G401.6 (cell line): ENCODE results near the gene GMDS.

Experiments used
- FAIRE-seq: peaks from 2 replicates; lab custom pipeline; 2012; peaks lifted over from hg19 to GRCh38; lab: Jason Lieb, UNC

GMDS gene

GRCh38 chr6:2035046-2035445, 210.4 kb downstream of the GMDS start:
- no peak for FAIRE-seq

- FAIRE-seq, result no peak
These were observed 211.1 kb downstream of the GMDS start for GRCh38 chr6:2034256-2034655.

GRCh38 chr6:2033544-2033943, 211.9 kb downstream of the GMDS start:
- FAIRE-seq, result no peak

DNA sequence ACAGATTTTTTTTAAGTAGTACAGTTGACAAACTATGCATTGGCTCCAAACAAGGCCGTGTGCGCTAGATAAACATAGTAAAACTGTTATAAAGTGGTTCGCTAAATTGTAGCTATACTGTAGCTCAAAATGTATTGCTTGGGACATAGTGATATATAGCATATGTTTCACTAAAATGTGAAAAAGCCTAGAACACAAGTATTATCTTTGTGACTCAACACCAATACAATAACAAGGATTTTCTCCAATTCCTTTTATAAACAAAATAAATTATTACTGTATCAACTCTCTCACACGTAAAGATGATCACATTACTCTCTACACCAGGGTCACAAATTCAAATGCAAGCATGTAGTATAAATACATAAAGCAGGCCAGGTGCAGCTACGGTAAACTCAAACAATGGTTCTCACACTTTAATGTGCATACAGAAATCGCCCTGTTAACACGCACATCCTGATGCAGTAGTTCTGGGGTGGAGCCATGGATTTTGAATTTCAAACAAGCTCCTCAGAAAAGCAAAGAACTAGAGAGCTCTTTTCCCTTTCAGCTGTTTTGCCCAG, 214.6 kb downstream of the GMDS start:
- no peak for FAIRE-seq

DNA sequence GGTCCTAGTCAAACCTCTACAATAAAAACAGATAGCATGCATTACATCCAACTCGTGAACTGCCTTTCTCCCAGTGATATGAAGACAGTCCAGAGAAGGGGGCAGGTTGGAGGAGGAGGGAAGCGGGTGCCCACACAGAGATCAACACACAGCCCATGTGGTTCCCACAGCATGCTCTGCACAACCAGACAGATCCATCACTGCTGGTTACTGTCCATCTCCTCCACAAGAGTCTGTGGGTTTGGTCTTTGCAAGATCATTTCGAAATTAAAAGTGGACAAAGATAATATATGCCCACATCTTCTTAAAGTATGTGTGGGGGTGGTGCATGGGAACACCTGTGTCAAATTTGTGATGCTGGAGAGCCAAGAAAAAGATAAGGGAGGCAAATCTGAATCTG, 215.5 kb downstream of the GMDS start:
- FAIRE-seq, result no peak

GRCh38 chr6:2029130-2029794, 216.1 kb downstream of the GMDS start:
- FAIRE-seq, result no peak

- FAIRE-seq, result no peak
These were observed 216.9 kb downstream of the GMDS start for GRCh38 chr6:2028457-2029038.

- no peak for FAIRE-seq
These were observed 219.3 kb downstream of the GMDS start for GRCh38 chr6:2026133-2026532.

DNA sequence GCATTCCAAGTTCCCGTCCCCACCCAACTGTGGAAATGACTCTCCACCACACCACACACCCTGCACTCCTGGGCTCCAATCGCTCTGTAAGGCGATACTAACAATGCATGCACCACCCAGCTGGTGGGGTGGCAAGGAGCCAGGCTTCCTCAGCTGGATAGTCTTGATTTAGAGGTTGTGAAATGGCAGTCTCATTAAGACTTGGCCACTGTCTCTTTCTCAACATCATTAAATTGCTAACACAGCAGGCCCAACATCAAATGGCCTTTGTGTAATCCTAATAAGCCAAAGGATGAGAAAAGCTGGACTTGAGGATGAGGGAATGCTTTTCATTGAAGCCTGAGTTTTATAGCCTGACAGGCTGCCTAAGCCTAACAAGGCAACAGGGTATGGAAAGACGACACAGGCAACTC, 223.7 kb downstream of the GMDS start:
- FAIRE-seq, result no peak

- FAIRE-seq, result no peak
These were observed 224.5 kb downstream of the GMDS start for GRCh38 chr6:2020909-2021308.

- FAIRE-seq, result no peak
These were observed 226.4 kb downstream of the GMDS start for GRCh38 chr6:2019051-2019450.

- FAIRE-seq, result no peak
These were observed 229.4 kb downstream of the GMDS start for GRCh38 chr6:2016040-2016439.

DNA sequence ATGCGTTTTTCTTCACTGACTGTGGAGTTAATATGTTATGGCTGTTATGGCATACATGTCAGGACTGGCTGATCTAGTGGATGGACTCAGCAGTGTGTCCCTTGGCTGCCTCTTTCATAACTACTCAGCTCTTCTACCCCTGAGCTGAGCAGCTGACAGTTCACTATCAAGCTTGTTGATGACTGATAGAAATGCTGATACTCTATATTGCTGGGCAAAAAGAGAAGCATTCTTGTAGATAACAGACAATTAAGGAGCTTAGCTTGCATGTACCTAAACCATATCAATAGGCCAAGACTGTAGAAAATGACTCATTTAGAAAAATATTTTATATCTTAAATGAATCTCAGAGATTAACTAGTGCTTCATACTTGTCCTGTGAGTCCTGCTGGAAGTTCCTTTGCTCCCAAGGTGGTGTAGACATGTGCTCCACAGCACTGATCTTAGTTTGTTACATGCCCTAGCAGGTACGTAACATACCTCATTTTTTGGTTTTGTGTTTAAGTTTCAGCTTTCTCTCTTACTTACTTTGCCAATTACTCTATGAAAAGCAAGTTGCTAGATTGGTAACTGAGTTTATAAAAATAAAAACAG, 236.9 kb downstream of the GMDS start:
- FAIRE-seq, result no peak

GRCh38 chr6:2007165-2007564, 238.2 kb downstream of the GMDS start:
- FAIRE-seq, result no peak

GRCh38 chr6:2004888-2005287, 240.5 kb downstream of the GMDS start:
- FAIRE-seq, result no peak

GRCh38 chr6:2000962-2001361, 244.4 kb downstream of the GMDS start:
- no peak for FAIRE-seq

DNA sequence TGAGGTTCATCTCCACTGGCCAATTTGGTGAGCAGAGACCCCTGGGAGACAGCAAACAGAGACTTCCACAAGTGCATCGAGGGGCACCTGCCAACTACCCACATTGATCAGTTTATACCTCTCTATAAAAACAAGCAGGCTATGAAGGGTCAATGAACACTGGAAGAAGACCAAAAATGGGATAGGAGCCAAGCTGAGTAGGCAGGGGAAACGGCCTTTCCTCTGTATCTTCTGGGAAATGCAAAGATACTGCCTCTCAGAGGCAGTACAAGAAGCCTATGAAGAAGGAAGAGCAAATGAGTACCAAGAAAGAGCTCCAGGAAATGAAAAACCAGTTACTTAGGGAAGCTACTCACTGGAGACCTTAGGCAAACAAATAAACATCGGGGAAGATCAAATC, 247.7 kb downstream of the GMDS start:
- no peak for FAIRE-seq

DNA sequence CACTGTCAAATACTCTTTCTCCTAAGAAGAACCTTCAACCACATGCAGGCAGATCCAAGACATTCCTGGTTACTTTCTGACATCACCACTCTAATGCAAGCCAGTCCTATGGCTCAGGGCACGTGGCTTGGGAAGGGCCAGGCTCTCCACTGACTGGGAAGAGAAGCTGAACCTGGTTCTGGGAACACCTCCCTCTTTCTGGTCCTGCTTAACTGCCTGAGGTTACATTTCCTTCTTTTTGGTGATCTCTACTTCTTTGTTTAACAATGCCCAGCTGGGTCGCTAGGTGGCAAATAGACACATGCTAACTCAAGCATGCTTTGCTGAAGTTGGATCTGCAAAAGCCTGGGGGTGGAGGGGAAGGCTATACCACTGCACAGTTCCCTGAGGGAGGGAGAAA, 249.8 kb downstream of the GMDS start:
- FAIRE-seq, result no peak

DNA sequence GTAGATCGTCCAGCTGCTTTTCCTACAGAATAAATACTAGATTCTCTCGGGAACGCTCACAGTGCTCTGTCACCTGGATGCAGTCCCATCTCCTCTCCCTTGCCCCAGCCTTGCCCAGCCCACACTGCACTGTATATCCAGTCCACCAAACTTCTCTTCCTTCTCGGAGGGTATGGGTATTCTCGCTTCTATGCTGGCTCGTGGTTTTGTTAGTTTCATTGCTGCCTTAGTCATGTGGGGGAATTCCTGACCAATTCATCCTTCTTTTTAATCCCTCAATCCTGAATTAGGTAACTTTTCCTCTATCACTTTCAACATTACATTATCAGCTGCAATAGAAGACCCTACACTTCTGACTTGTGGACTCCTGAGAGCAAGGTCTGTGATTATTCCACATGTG, 252.4 kb downstream of the GMDS start:
- no peak for FAIRE-seq

GRCh38 chr6:1991332-1991878, 254.0 kb downstream of the GMDS start:
- no peak for FAIRE-seq

- no peak for FAIRE-seq
These were observed 256.6 kb downstream of the GMDS start for GRCh38 chr6:1988843-1989242.

DNA sequence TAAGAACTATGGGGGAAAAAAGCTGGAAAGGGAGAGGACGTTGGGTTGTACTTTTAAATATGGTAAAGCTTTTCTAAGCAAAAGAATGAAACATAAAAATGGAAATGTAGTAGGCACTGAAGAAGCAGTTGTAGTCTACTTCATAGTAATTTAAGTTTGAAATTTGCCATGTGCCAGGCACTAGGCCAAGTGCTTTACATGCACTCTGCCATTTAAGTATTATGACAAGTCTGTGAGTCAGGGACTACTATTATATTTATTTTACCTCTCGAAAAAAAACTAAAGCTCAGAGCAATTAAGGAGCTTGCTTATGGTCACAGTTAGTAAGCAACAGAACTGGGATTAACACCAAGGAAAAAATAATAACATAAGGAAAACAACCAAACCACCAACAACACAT, 257.8 kb downstream of the GMDS start:
- no peak for FAIRE-seq

- FAIRE-seq, result no peak
These were observed 258.8 kb downstream of the GMDS start for GRCh38 chr6:1986454-1987243.
